ENCODE results near the gene ZNF454. TPM values are rescaled to one million over a fixed set of nuclear protein-coding genes. Genes with fewer than 3 reads are reported as not detected.

Gene ZNF454
- 1.4 and 2.8 TPM in 2 replicates for total RNA-seq (ENCODE audit: low replicate concordance)

DNA sequence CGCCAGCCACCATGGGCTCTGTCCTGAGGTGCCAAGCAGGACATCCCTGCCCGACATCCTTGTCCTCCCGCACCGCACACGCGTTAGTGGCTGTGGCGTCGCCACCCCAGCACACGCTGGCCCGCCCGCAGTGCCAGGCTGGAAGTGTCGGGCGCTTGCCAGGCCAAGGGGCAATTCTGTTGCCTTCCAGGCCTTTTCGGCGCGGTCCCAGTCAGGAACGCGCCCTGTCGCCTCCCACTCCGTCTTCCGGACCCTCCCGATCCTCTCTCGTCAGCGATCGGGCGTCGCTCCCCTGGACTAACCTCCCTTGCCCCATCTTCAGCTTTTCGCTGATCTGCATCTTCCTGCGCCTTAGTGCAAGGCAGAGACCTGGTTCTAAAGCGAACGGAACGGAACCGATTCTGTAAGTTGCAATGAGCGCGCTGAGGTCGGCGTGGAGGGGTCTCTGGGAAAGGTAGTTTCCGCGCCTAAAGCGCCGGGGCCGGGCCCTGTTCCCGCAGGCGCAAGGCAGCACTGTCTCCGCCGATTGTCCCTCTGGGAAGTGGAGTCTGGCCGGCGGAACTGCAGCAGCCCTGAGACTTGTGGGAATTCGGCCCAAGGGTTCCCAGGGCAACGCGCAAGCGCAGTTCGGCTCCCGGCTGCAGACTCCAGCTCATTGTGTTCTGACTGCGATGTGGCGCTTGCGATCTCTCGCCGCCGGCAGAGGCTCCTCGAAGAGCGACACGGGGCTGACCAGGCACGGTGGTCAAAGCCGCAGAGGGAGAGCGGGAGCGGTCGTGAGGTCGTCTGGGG lies at the start of gene ZNF454:
ZNF454 (plus strand) TSS at position 630 of the 792 bp plus-strand sequence. CDS start 1,594 bp downstream, outside the sequence.

GRCh38 chr5:178895615-178896571 lies 45.1 kb upstream of the ZNF454 start, which contains the start of gene ZFP2:
ZFP2 (plus strand) TSS chr5:178895913; CDS start chr5:178931314, 35,401 bp downstream.

DNA sequence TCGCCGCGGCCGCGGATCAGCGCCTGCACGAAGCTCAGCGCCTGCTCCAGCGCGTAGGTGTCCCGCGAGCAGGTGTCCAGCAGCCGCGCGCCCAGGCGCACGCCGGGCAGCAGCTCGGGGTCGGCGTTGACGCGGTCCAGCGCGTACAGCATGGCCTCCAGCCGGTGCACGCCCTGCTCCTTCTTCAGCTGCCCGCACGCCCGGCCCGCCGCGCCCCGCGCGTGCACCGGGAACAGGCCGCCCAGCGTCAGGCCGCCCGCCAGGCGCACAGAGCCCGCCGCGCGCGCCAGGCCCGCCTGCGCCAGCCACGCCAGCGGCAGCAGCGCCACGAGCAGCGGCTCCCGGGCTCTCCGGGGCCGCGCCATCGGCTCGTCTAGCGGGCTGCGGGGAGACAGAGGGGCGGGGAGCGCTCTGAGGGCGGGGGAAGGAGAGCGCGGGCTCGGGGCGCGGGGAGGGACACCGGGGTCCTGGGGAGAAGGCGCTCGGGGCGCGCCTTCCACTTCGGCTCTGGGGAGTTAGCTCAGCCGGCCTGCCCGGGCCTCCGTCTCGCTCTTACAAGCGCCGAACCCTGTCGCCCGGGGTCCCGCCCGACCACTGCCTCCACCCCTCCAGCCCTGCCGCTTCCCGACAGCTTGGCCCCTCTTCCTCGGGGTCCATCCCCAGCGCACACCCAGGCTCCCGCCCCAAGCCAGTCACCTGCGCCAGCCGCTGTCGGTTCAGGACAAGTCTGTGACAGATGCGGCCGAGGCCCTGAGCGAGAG lies 53.8 kb downstream of the ZNF454 start, which contains the start of gene GRM6:
GRM6 (minus strand) TSS at position 741 of the 761 bp plus-strand sequence; CDS start at position 365, 376 bp downstream.

Other genes with a start within 250 kb of the ZNF454 start
- 3.0 and 6.1 TPM in 2 replicates for gene ZNF354A, start 210.5 kb upstream of the ZNF454 start, total RNA-seq (ENCODE audit: low replicate concordance)
- gene ZNF354B, start 81.2 kb upstream of the ZNF454 start, total RNA-seq (ENCODE audit: low replicate concordance): 3.3 and 6.7 TPM in 2 replicates
- 0.60 and 2.7 TPM in 2 replicates for gene ZFP2, start 45.3 kb upstream of the ZNF454 start, total RNA-seq (ENCODE audit: low replicate concordance)
- not detected in 2 replicates for gene GRM6, start 54.1 kb downstream of the ZNF454 start, total RNA-seq (ENCODE audit: low replicate concordance)
- 2.1 and 3.6 TPM in 2 replicates for gene ZNF879, start 82.6 kb downstream of the ZNF454 start, total RNA-seq (ENCODE audit: low replicate concordance)
- gene ZNF354C, start 119.2 kb downstream of the ZNF454 start, total RNA-seq (ENCODE audit: low replicate concordance): 4.8 and 6.4 TPM in 2 replicates

All from smooth muscle cell of the coronary artery (primary cell).